CD14-positive monocyte (primary cell): ENCODE measurements around the gene CRABP2. TPM values are rescaled to one million over a fixed set of nuclear protein-coding genes. Genes with fewer than 3 reads are reported as not detected.

Experiments used
- DNase-seq, 3 donors: peaks; one replicate each; pipeline ENCODE4 v3.0.0-alpha.2; 2011 to 2022
- H2AFZ ChIP-seq: 2 replicates; pipeline ENCODE4 v1.6.0; 2012; ENCODE audit warnings: mild to moderate bottlenecking, low read depth, low read length, inconsistent platforms; ENCODE audit not compliant: insufficient read depth, poor library complexity, severe bottlenecking
- H3K27ac ChIP-seq, 2 donors: 1 replicate in 1 of 2; 2 replicates in 1 of 2; pipeline ENCODE4 v1.5.1; 2012 to 2013; ENCODE audit warnings: low read length in 2 of 2, control low read depth in 1 of 2, inconsistent platforms in 1 of 2, low read depth in 1 of 2, mild to moderate bottlenecking in 1 of 2
- H3K27me3 ChIP-seq, 2 donors: one replicate each; pipeline versions ENCODE4 v1.6.0 to v1.6.1; 2011 to 2013; ENCODE audit warnings: low read length in 2 of 2; ENCODE audit not compliant: control insufficient read depth in 2 of 2, insufficient read depth in 2 of 2
- H3K36me3 ChIP-seq, 2 donors: replicated peaks in 1 of 2; 1 replicate in 1 of 2; 2 replicates in 1 of 2; pipeline versions ENCODE4 v1.5.1 to v1.6.1; 2012 to 2013; ENCODE audit warnings: low read length in 2 of 2, control low read depth in 1 of 2, inconsistent platforms in 1 of 2, mild to moderate bottlenecking in 1 of 2; ENCODE audit not compliant: insufficient read depth in 2 of 2, control insufficient read depth in 1 of 2
- H3K4me1 ChIP-seq, 2 donors: 1 replicate in 1 of 2; 2 replicates in 1 of 2; pipeline versions ENCODE4 v1.5.1 to v1.6.1; 2012 to 2013; ENCODE audit warnings: low read length in 2 of 2, control low read depth in 1 of 2, inconsistent platforms in 1 of 2, mild to moderate bottlenecking in 1 of 2, moderate library complexity in 1 of 2; ENCODE audit not compliant: insufficient read depth in 2 of 2, control insufficient read depth in 1 of 2
- H3K4me2 ChIP-seq: replicated peaks from 2 replicates; pipeline ENCODE3; 2012; ENCODE audit warnings: low read length, moderate library complexity, mild to moderate bottlenecking; ENCODE audit not compliant: poor library complexity, severe bottlenecking; ENCODE audit errors: extremely low read depth
- H3K4me3 ChIP-seq, 3 experiments: fragments of 200-600 bp in 1 of 3; sonication (generic) in 1 of 3; replicated peaks in 1 of 3; 1 replicate in 2 of 3; 2 replicates in 1 of 3; pipeline ENCODE4 v1.5.1; 2011 to 2013; ENCODE audit warnings: low read length in 3 of 3, mild to moderate bottlenecking in 3 of 3, control low read depth in 2 of 3, low read depth in 2 of 3, inconsistent platforms in 1 of 3, moderate library complexity in 1 of 3
- H3K79me2 ChIP-seq: 2 replicates; pipeline ENCODE4 v1.6.0; 2012; ENCODE audit warnings: mild to moderate bottlenecking, control low read depth, inconsistent platforms, low read length, moderate library complexity; ENCODE audit not compliant: insufficient read depth
- H3K9ac ChIP-seq: 2 replicates; pipeline ENCODE4 v1.6.0; 2017; ENCODE audit warnings: low read length, mild to moderate bottlenecking; ENCODE audit not compliant: insufficient read depth, poor library complexity, severe bottlenecking
- H3K9me3 ChIP-seq, 2 donors: replicated peaks in 1 of 2; 1 replicate in 1 of 2; 2 replicates in 1 of 2; pipeline versions ENCODE4 v1.5.1 to v1.6.1; 2012 to 2013; ENCODE audit warnings: low read length in 2 of 2, control low read depth in 1 of 2; ENCODE audit not compliant: control insufficient read depth in 1 of 2, insufficient read depth in 1 of 2
- H4K20me1 ChIP-seq: 2 replicates; pipeline ENCODE4 v1.6.0; 2012; ENCODE audit warnings: mild to moderate bottlenecking, low read length, control low read depth, moderate library complexity; ENCODE audit not compliant: insufficient read depth
- H3K27ac Mint-ChIP-seq, 7 donors: one replicate each; pipeline ENCODE4 v1.8.0; 2020; ENCODE audit warnings: mild to moderate bottlenecking in 7 of 7, mixed read lengths in 7 of 7, moderate library complexity in 6 of 7, inconsistent platforms in 2 of 7
- H3K27me3 Mint-ChIP-seq, 3 donors: one replicate each; pipeline ENCODE4 v1.8.0; 2021 to 2022; ENCODE audit warnings: low read depth in 3 of 3, mild to moderate bottlenecking in 3 of 3, mixed read lengths in 3 of 3, moderate library complexity in 3 of 3, inconsistent platforms in 1 of 3
- H3K36me3 Mint-ChIP-seq, 2 donors: one replicate each; pipeline ENCODE4 v1.8.0; 2020; ENCODE audit warnings: mixed read lengths in 2 of 2, inconsistent platforms in 1 of 2, mild to moderate bottlenecking in 1 of 2
- H3K4me1 Mint-ChIP-seq: one replicate; pipeline ENCODE4 v1.8.0; 2020; ENCODE audit warnings: mild to moderate bottlenecking, mixed read lengths
- H3K4me3 Mint-ChIP-seq, 2 donors: one replicate each; pipeline ENCODE4 v1.8.0; 2020; ENCODE audit warnings: mild to moderate bottlenecking in 2 of 2, mixed read lengths in 2 of 2, moderate library complexity in 1 of 2
- H3K9me3 Mint-ChIP-seq, 7 donors: one replicate each; pipeline ENCODE4 v1.8.0; 2020 to 2022; ENCODE audit warnings: mixed read lengths in 7 of 7, mild to moderate bottlenecking in 6 of 7, moderate library complexity in 6 of 7, inconsistent platforms in 2 of 7
- WGBS: methylation state at CpG from one replicate; pipeline ENCODE4 v1.1.5; 2013; ENCODE audit warnings: missing lambda C conversion rate; ENCODE audit not compliant: insufficient coverage; 5-methylcytosine and 5-hydroxymethylcytosine counted together
- intact Hi-C, 2 donors: fragments of 100-400 bp; cut with micrococcal nuclease; formaldehyde crosslinking; loops; one replicate each; pipeline versions ENCODE4 v1.15.0 to v1.15.1; 2023
- polyA plus RNA-seq, 3 donors: library from polyadenylated mRNA; depleted of rRNA in 1 of 3; unstranded in 2 of 3; stranded (reverse) in 1 of 3; fragments of 300-500 nt in 2 of 3; fragments of >200 nt in 1 of 3; fragmentation: Illumina TruSeq in 2 of 3; gene quantifications; 1 replicate in 2 of 3; 2 replicates in 1 of 3; pipeline ENCODE4 v1.2.3, GENCODE V29; 2012 to 2021
- TF ChIP-seq, protein P1 (sequence below): fragments of 200-600 bp; IDR thresholded peaks from one replicate; pipeline ENCODE4 v1.8.0; 2022; ENCODE audit warnings: antibody characterized with exemption, mild to moderate bottlenecking

CRABP2 gene
- polyA plus RNA-seq, 3 donors = 0.23 to 1.8 TPM; not detected in 1

DNA sequence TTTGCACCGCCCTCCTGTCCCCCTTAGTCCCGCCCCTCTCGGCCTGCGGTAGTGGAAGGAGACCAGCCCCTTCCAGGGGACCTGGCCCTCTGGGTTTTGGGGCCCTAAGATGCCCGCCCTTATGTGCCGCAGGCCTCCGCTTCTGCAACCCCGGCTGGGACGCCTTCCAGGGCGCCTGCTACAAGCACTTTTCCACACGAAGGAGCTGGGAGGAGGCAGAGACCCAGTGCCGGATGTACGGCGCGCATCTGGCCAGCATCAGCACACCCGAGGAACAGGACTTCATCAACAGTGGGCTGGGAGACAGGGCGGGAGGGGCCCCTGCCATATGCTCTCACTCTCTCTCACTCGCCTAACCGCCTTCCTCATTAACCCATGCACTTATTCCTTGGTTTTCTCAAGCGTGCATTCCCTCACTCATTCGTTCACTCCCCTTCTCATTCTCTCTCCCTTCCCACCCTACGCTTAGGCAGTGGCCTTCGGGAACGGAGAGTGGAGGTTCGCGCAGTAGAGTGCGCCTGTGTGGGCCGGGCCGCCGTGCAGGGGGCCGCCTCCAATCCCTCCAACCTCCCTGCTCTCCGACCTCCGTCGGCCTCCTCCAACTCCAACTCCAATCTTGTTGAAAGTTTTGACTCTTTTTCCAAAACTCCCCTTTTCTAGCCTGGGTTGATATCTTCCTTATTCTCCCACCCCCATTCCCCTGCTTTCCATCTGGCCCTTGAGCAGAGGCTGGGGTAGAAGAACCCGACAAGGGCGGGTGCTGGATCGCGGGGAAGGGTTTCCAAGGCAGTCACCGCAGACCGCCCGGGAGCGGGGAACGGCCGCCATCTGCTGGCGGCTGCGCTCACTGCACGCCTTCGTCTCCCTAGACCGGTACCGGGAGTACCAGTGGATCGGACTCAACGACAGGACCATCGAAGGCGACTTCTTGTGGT lies 48.3 kb downstream of the CRABP2 start:
- TF ChIP-seq, protein P1, sequence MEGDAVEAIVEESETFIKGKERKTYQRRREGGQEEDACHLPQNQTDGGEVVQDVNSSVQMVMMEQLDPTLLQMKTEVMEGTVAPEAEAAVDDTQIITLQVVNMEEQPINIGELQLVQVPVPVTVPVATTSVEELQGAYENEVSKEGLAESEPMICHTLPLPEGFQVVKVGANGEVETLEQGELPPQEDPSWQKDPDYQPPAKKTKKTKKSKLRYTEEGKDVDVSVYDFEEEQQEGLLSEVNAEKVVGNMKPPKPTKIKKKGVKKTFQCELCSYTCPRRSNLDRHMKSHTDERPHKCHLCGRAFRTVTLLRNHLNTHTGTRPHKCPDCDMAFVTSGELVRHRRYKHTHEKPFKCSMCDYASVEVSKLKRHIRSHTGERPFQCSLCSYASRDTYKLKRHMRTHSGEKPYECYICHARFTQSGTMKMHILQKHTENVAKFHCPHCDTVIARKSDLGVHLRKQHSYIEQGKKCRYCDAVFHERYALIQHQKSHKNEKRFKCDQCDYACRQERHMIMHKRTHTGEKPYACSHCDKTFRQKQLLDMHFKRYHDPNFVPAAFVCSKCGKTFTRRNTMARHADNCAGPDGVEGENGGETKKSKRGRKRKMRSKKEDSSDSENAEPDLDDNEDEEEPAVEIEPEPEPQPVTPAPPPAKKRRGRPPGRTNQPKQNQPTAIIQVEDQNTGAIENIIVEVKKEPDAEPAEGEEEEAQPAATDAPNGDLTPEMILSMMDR = peak; percentile 89
- Histone ChIP-seq H3K9ac (no peak overlapping the region), H2AFZ (peak overlapping the region; percentile 52), H3K36me3 (no peaks in the 10 kb centered on the region), H3K4me3 (peak overlapping the region in 1 of 3 experiments; percentile 55), H4K20me1 (no peaks in the 10 kb centered on the region), H3K27ac (no peak overlapping the region), H3K79me2 (no peaks in the 10 kb centered on the region), H3K4me1 (peaks cover 45 to 49% of the 10 kb centered on the region in 2 donors), H3K4me2 (peak overlapping the region; percentile 66), H3K9me3 (peaks cover 0 to 15% of the 10 kb centered on the region in 2 donors), H3K27me3 (peaks cover 30 to 56% of the 10 kb centered on the region in 2 donors)
- Mint-ChIP-seq H3K36me3 (peaks cover 0 to 3% of the 10 kb centered on the region in 2 donors), H3K4me3 (peak overlapping the region; percentile 59 to 88), H3K4me1 (peaks cover 46% of the 10 kb centered on the region), H3K27me3 (peaks cover 51 to 69% (median 65%) of the 10 kb centered on the region in 3 donors), H3K27ac (peak overlapping the region in 1 of 7 donors; percentile 36), H3K9me3 (peaks cover 0 to 18% (median 7%) of the 10 kb centered on the region in 7 donors)
- intact Hi-C loops = loop anchor here in 1 of 2 donors (2.0 kb wide), 1 partner anchor 30 kb away; no protein-coding TSS in a partner anchor
- under 1% methylated on average over 45 of the region's 54 CpGs for WGBS
- DNase-seq = peak; percentile 51 to 64 (median 59)

DNA sequence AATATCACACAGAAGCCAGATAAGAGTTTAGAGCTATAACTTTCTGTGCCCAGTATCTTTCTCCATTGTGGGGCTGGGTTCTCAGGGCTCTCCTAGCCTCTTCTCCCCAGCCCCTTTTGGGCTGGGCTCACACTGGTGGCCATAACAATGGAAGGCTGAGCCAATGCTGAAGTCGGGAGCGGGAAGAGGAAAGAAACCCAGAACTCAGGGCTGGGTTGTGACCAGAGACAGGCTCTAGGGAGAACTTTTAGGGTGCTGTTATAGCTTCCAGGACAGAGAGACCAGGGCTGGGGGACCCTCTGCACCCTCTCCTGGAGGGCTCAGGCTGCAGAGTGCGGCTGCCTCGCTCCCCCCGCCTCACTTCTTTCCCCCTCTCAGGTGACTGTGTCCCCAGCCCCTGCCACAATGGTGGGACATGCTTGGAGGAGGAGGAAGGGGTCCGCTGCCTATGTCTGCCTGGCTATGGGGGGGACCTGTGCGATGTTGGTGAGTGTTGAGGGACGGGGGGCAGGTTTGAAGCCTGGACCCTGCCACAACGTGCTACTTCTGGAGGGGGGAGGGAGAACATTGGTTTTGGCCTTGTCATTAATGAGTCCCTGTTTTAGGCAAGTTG lies 49.4 kb downstream of the CRABP2 start:
- Histone ChIP-seq H3K79me2 (no peaks in the 10 kb centered on the region), H3K27me3 (peaks cover 30 to 56% of the 10 kb centered on the region in 2 donors), H4K20me1 (no peaks in the 10 kb centered on the region), H3K36me3 (no peaks in the 10 kb centered on the region), H3K9me3 (peaks cover 0 to 15% of the 10 kb centered on the region in 2 donors), H3K4me3 (no peak overlapping the region), H3K4me2 (no peak overlapping the region), H3K27ac (no peak overlapping the region), H3K9ac (no peak overlapping the region), H2AFZ (no peak overlapping the region), H3K4me1 (peaks cover 35 to 38% of the 10 kb centered on the region in 2 donors)
- intact Hi-C loops = loop anchor here in 1 of 2 donors (2.0 kb wide), 1 partner anchor 29 kb away; no protein-coding TSS in a partner anchor
- Mint-ChIP-seq H3K36me3 (peaks cover 0 to 3% of the 10 kb centered on the region in 2 donors), H3K27ac (peak overlapping the region in 1 of 7 donors; percentile 46), H3K4me1 (peaks cover 36% of the 10 kb centered on the region), H3K27me3 (peaks cover 55 to 71% (median 68%) of the 10 kb centered on the region in 3 donors), H3K9me3 (peaks cover 0 to 18% (median 7%) of the 10 kb centered on the region in 7 donors), H3K4me3 (peak overlapping the region in 1 of 2 donors; percentile 88)
- WGBS = no CpG with 5 or more reads among the region's 9 CpGs
- TF ChIP-seq, protein P1 = no peak
- no peak for DNase-seq
